Immature natural killer cell (primary cell): ENCODE results near the gene LRRC42. TPM values are rescaled to one million over a fixed set of nuclear protein-coding genes. Genes with fewer than 3 reads are reported as not detected.

Experiments
- DNase-seq, 3 donors: peaks; one replicate each; pipeline ENCODE4 v3.0.0; 2022; ENCODE audit warnings: mixed read lengths in 1 of 3
- H3K27ac Mint-ChIP-seq, 6 donors: one replicate each; pipeline ENCODE4 v1.8.0; 2020; ENCODE audit warnings: mixed read lengths in 6 of 6, mild to moderate bottlenecking in 5 of 6, inconsistent platforms in 4 of 6, moderate library complexity in 3 of 6
- H3K27me3 Mint-ChIP-seq, 3 donors: one replicate each; pipeline ENCODE4 v1.8.0; 2020 to 2021; ENCODE audit warnings: low read depth in 3 of 3, mild to moderate bottlenecking in 3 of 3, mixed read lengths in 3 of 3, moderate library complexity in 3 of 3, inconsistent platforms in 1 of 3
- H3K36me3 Mint-ChIP-seq, 3 donors: one replicate each; pipeline ENCODE4 v1.8.0; 2020; ENCODE audit warnings: mixed read lengths in 3 of 3, inconsistent platforms in 2 of 3, mild to moderate bottlenecking in 2 of 3
- H3K4me1 Mint-ChIP-seq, 2 donors: one replicate each; pipeline ENCODE4 v1.8.0; 2020; ENCODE audit warnings: inconsistent platforms in 2 of 2, mild to moderate bottlenecking in 2 of 2, mixed read lengths in 2 of 2, moderate library complexity in 1 of 2
- H3K4me3 Mint-ChIP-seq, 5 donors: one replicate each; pipeline ENCODE4 v1.8.0; 2020; ENCODE audit warnings: mild to moderate bottlenecking in 5 of 5, mixed read lengths in 5 of 5, inconsistent platforms in 3 of 5, moderate library complexity in 3 of 5
- H3K9me3 Mint-ChIP-seq, 6 donors: one replicate each; pipeline ENCODE4 v1.8.0; 2020; ENCODE audit warnings: mild to moderate bottlenecking in 6 of 6, mixed read lengths in 6 of 6, inconsistent platforms in 4 of 6, moderate library complexity in 3 of 6
- polyA plus RNA-seq, 3 donors: library from polyadenylated mRNA; unstranded; fragments of 300-500 nt; fragmentation: Illumina TruSeq; gene quantifications; one replicate each; pipeline ENCODE4 v1.2.3, GENCODE V29; 2021

LRRC42 gene
- polyA plus RNA-seq, 3 donors from 2014 or later = 7.5 to 10.1 (median 9.8) TPM

DNA sequence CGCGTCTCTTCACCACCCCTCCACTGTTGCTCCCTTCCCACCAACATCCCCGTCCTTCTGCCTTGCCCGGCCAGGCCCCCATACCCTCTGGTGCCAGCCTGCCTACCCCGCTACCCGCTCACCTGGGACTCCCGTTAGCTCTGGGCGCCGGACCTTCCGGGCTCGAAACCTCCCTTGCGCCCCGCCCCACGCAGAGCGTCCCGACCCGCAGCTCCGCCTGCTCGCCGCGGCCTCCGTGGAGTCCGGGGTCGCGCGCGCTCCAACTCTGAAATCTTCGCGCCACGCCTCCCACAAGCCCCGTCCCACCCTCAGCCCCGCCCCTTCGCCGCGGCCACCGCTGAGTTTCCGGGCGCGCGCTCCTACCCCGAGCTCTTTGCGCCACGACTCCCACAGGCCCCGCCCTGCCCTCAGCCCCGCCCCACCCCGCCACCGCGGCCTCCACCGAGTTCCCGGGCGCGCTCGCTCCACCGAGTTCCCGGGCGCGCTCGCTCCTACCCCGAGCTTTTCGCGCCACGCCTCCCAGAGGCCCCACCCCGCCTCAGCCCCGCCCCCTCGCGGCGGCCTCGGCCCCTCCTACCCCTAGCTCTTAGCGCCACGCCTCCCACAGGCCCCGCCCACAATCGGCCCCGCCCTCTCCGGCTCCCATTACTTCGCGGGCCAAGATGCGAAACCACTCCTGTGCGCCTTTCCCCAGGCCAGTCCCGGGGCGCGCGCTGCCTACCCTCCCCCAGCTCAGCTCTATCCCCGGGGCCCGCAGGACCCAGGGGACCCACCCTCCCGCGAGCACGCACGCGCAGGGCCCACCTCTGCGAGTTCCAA is 508 bp upstream of the LRRC42 start, which contains the start of gene IFT25:
Gene IFT25, minus strand, starts transcription at position 267 of the 819 bp plus-strand sequence. CDS start 5,617 bp downstream, outside the sequence.
- Mint-ChIP-seq H3K9me3 (no peaks in the 10 kb centered on the region), H3K4me1 (peaks cover 39 to 58% of the 10 kb centered on the region in 2 donors), H3K27ac (peak within 1 kb of the TSS; percentile 91 to 97 (median 95))

DNA sequence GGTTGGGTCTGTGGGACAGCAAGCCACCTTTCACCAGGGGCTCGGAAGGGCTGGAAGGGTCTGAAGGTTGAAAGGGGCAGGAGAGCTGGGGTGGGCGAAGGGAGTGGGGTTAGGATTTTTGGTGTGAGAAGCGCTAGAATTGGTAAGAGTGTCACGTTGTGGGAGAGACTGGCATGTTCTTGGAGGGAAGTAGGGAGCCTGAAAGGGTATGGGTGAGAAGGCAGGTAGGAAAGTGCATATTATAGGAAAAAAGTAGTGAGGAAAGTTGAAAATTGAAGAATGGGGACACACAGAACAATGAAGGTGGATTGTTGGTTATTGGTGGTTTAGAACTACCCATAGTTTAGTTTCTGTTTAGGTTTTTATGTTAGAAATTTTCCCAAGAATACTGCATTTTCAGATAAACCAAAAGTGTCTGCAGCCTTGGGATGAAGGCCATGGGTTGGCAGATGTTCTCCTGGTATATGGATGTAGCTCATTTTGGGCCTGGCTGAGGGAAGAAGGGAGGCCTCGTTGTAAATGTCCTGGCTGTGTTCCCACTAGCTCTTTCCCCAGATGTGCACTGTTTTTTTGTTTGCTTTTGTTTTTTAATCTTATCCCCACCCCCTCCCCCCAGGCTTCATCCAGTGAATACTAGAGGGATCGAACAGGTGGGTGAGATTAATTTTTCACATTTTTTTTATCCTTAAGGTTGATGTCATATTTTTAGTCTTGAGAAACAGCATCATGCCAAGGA is 1.2 kb downstream of the LRRC42 start:
- no peak for DNase-seq
- H3K27me3 Mint-ChIP-seq = peaks cover 5 to 18% (median 16%) of the 10 kb centered on the region in 3 donors
- H3K36me3 Mint-ChIP-seq = peaks cover 0 to under 1% (median 0%) of the 10 kb centered on the region in 3 donors
- H3K27ac Mint-ChIP-seq = peak overlapping the region; percentile 46 to 92 (median 80)
- peaks cover 39 to 52% of the 10 kb centered on the region in 2 donors for H3K4me1 Mint-ChIP-seq
- peak overlapping the region; percentile 75 to 88 (median 78) for H3K4me3 Mint-ChIP-seq
- no peaks in the 10 kb centered on the region for H3K9me3 Mint-ChIP-seq

More for the DNA sequence above, 508 bp upstream of the LRRC42 start, which contains the start of gene IFT25:
- Mint-ChIP-seq H3K27me3 (peaks cover 5 to 18% (median 16%) of the 10 kb centered on the region in 3 donors), H3K36me3 (no peaks in the 10 kb centered on the region), H3K4me3 (peak within 1 kb of the TSS; percentile 87 to 99 (median 94))
- peak; percentile 98 for DNase-seq

DNA sequence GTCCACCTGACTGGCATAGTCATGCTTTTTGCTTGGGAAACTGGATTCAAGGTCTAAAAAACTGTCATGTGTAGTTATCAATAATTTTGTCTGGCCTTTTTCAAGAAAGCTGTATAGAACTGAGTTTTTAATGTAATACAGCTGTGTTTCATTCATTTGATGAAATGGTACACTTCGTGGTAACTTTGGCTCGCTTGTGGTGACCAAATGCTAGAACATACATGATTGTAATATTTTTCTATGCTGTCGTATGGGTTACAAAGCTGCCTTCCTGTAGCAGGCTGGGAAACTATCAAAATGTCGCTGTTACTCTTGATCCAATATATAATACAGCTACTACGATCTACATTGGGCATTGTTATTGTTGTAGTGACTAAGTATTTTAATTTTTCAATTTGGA is 2.1 kb downstream of the LRRC42 start:
- Mint-ChIP-seq H3K4me1 (peaks cover 31 to 42% of the 10 kb centered on the region in 2 donors), H3K9me3 (no peaks in the 10 kb centered on the region), H3K4me3 (peak overlapping the region in 3 of 5 donors; percentile 26 to 88 (median 76)), H3K36me3 (peaks cover 3 to 8% (median 4%) of the 10 kb centered on the region in 3 donors), H3K27ac (peak overlapping the region in 2 of 6 donors; percentile 15 to 70), H3K27me3 (peaks cover 5 to 18% (median 16%) of the 10 kb centered on the region in 3 donors)
- no peak for DNase-seq

DNA sequence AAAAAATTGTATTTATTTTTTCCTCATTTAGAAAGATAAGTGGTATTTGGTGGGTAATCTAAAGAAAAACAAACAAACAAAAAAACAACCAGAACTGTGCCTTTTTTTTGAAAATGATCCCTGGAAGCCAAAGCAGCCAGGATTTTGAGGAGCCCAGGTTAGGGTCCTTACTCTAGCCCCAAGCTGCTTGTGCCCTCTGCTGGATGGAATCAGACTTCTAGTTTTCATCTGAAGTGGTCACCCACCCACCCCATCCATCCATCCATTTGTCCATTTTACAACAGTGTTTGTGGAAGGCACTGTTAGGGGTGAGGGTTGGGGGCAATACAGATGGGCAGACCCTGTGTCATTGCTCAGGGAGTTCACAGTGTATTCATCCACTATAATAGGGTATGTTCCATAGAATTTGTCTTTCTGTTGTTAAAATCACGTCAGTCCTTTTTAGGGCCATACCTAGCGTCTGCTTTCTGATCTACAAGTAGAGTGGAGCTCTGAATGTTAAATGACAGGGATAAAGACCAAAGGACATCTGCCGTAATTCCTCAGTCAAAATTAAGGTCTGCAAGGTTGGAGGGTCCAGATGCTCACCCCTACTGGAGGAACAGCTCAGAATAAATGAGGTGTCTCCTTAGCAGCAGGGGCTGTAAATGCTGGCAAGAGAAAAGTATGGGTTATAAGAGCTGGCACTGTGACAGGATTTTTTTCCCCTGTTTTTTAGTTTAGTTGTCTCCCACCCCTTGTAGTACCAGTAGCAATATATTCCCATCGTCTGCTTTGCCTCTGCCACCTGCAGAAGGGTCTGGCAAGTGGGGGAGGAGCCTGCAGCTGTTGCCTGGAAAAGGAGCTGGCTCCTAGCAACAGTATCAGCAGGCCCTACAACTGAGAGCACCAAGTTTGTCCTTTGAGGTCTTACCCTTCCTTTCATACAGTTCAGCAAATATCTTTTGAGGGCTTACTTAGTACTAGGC is 3.2 kb downstream of the LRRC42 start:
- peaks cover 5 to 18% (median 16%) of the 10 kb centered on the region in 3 donors for H3K27me3 Mint-ChIP-seq
- H3K9me3 Mint-ChIP-seq = no peaks in the 10 kb centered on the region
- peak in 2 of 3 donors; percentile 3 to 22 for DNase-seq
- H3K27ac Mint-ChIP-seq = no peak overlapping the region
- no peak overlapping the region for H3K4me3 Mint-ChIP-seq
- peaks cover 4 to 8% (median 7%) of the 10 kb centered on the region in 3 donors for H3K36me3 Mint-ChIP-seq
- H3K4me1 Mint-ChIP-seq = peaks cover 21 to 33% of the 10 kb centered on the region in 2 donors

DNA sequence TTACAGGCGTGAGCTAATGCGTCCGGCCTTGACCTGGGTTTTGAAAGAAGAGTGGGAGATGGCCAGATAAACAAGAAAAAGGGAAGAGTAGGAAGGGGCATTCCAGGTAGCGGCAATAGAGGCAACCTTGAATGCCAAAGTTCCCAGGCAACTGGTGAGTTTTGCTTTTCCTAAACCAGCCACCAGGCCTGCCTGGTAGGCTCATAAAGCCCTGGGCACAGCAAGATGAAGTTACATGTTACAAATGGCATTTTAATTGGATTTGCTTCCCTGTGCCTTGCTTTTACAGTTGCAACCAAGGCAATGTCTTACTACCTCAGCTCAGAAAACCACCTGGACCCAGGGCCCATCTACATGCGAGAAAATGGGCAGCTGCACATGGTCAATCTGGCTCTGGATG is 5.5 kb downstream of the LRRC42 start:
- no peak overlapping the region for H3K27ac Mint-ChIP-seq
- H3K4me3 Mint-ChIP-seq = no peak overlapping the region
- H3K36me3 Mint-ChIP-seq = peaks cover 4 to 8% (median 7%) of the 10 kb centered on the region in 3 donors
- H3K9me3 Mint-ChIP-seq = no peaks in the 10 kb centered on the region
- H3K27me3 Mint-ChIP-seq = peaks cover 0 to 5% (median 3%) of the 10 kb centered on the region in 3 donors
- peaks cover 9 to 20% of the 10 kb centered on the region in 2 donors for H3K4me1 Mint-ChIP-seq
- no peak for DNase-seq

DNA sequence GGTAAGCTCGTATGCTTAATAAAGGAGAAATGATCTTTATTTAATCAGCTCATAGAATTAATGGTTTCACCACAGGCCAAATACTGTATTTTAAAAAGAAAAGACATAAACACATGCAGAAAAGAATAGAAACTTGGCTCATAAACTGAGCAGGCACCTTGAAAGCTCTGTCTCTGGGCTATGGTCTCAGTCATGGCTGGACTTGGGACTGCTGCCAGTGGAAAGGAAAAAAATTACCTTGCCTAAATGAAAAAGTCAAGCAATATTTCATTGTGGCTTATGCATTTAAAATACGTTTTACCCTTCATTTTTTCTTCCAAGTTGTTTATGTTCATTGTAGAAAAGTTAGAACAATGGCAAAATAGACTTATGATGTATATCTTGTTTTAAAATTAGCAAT is 8.0 kb downstream of the LRRC42 start:
- no peaks in the 10 kb centered on the region for H3K9me3 Mint-ChIP-seq
- H3K4me1 Mint-ChIP-seq = no peaks in the 10 kb centered on the region
- H3K4me3 Mint-ChIP-seq = no peak overlapping the region
- DNase-seq = no peak
- H3K27me3 Mint-ChIP-seq = no peaks in the 10 kb centered on the region
- H3K36me3 Mint-ChIP-seq = peaks cover 4 to 8% (median 7%) of the 10 kb centered on the region in 3 donors
- no peak overlapping the region for H3K27ac Mint-ChIP-seq

DNA sequence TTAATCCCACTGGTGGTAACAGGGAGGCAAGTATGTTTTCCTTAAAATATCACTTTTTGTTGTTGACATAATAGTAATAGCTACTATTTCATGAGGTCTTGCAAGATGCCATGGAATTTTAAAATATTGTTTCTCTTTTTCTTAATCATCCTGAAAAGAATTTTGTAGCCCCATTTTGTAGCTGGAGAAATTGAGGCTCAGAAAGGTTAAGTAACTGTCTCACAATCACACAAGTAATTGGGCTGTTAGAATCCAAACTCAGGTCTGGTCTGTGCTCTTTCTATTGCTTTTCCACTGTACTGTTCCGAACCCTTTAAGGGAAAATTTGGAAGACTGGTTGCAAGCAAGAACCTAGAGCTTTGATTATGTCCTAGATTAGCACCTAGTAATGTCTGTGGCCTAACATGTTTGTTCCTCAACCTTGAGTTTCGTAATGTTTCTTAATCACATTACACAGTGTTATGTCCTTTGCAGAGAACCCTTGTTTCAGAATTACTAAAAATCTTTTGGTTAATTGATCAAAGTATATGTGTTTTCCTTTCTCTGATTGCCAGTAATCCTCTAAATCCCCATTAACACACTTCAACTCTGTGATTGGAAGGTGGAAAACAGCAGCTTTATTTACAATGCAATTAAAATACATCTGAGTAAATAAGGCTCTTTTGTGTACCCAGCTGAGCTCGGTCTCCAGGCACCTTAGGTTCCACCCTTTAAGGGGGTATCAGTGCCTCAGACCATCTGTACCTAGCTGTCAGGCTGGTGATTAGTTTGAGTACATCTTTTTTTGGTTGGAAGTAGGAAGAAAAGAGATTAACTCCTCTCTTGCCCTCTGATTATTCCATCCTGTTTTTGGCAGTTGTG is 10.4 kb downstream of the LRRC42 start:
- Mint-ChIP-seq H3K9me3 (no peaks in the 10 kb centered on the region), H3K4me3 (no peak overlapping the region), H3K27me3 (no peaks in the 10 kb centered on the region), H3K4me1 (no peaks in the 10 kb centered on the region), H3K36me3 (peaks cover 4 to 13% (median 8%) of the 10 kb centered on the region in 3 donors), H3K27ac (no peak overlapping the region)
- no peak for DNase-seq

DNA sequence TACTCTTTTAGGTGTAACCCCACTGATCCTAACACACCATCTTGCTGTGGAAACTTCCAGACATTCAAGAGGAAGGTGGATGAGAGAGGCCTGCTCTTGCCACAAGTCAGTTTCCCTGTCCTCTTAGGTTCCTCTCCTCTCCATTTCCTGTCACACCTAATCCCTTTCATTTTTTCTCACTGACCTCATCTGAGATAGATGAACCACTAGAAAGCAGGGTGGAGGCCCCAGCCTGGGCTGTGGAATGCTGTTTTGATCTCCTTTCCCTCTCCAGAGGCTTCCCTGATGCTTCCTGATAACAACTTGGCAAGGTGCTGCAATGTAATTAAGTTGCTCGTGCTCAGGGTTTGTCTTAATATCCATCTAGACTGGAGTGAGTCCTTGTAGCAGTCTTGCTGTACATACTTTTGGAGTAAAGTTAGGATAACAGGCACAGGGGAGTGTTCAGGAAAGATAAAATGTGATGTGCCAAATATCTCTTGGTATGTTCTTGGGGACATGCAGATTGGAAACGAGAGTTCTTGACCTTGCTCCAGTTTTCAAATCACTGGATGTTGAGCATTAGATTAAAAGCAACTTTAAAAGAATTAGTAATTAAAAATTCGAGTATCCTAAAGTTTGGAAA is 11.2 kb downstream of the LRRC42 start:
- H3K27me3 Mint-ChIP-seq = no peaks in the 10 kb centered on the region
- peaks cover 4 to 20% (median 15%) of the 10 kb centered on the region in 3 donors for H3K36me3 Mint-ChIP-seq
- peak overlapping the region in 1 of 6 donors; percentile 74 for H3K27ac Mint-ChIP-seq

DNA sequence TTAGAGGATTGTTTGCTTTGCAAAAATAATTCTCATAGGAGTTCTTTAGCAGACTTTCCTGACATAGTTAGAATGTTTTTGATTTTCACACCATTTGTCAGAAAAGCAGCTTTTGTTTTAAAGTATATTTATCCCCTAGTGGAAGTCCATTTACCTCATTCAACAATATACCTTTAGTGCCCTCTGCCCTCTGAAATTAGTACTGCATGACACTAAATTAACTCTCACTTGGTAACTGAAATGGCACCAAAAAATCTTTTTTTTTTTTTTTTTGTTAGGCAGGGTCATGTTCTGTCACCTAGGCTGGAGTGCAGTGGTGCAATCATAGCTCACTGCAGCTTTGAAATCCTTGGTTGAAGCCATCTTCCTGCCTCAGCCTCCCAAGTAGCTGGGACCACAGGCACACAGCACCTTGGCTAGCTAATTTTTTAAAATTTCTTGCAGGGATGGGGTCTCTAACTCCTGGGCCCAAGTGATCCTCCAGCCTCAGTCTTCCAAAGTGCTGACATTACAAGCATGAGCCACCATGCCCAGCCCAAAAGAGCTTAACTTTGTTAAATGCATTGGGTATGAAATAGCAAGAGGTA is 13.6 kb downstream of the LRRC42 start:
- Mint-ChIP-seq H3K4me3 (no peak overlapping the region), H3K9me3 (no peaks in the 10 kb centered on the region), H3K36me3 (peaks cover 11 to 26% (median 13%) of the 10 kb centered on the region in 3 donors), H3K27me3 (no peaks in the 10 kb centered on the region), H3K4me1 (no peaks in the 10 kb centered on the region), H3K27ac (no peak overlapping the region)
- DNase-seq = peak; percentile 30 to 53 (median 47)

More for the DNA sequence above, 11.2 kb downstream of the LRRC42 start:
- no peak for DNase-seq
- no peak overlapping the region for H3K4me3 Mint-ChIP-seq
- no peaks in the 10 kb centered on the region for H3K4me1 Mint-ChIP-seq
- no peaks in the 10 kb centered on the region for H3K9me3 Mint-ChIP-seq

DNA sequence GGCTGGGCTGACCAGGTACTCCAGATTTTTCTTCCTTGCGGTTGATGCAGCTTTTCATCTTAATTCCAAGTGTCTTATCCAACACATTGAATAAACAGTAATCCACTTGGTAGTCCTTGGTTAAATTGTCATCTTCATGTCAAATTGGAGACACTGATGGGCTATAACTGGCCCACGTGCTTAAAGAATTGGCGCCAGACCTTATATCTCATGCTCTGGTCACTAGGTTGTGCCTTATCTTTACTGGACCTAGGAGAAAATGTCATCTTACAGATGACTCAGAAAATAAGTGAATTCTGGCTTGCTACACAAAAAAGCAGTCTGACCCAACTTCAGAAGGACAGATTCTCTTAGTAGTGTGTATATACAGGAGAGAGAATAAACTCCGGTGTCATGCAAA is 16.2 kb downstream of the LRRC42 start:
- peaks cover 19 to 36% (median 24%) of the 10 kb centered on the region in 3 donors for H3K36me3 Mint-ChIP-seq
- H3K27ac Mint-ChIP-seq = no peak overlapping the region
- H3K4me1 Mint-ChIP-seq = no peaks in the 10 kb centered on the region
- no peaks in the 10 kb centered on the region for H3K27me3 Mint-ChIP-seq
- DNase-seq = no peak
- no peaks in the 10 kb centered on the region for H3K9me3 Mint-ChIP-seq
- no peak overlapping the region for H3K4me3 Mint-ChIP-seq

DNA sequence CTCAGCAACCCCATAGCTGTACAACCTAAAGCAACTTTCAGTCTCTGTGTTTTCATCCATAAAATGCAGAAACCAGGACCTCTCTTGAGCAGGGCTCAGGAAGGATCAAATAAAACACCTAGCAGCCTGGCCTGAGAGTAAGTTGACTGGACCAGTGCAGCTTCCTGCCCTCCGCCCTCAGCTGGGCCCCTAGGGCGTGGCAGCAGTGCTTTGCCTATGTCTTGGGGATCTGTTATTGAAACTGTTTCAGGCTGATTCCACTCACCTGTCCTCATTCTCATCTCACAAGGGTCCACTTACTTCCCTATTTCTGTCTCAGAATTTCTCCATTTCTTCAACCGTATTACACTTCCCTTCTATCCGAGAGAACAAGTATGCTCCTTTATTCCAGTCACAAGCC is 17.3 kb downstream of the LRRC42 start:
- H3K9me3 Mint-ChIP-seq = no peaks in the 10 kb centered on the region
- peaks cover 24 to 47% (median 25%) of the 10 kb centered on the region in 3 donors for H3K36me3 Mint-ChIP-seq
- H3K27ac Mint-ChIP-seq = no peak overlapping the region
- no peaks in the 10 kb centered on the region for H3K27me3 Mint-ChIP-seq
- DNase-seq = no peak
- H3K4me3 Mint-ChIP-seq = no peak overlapping the region
- H3K4me1 Mint-ChIP-seq = no peaks in the 10 kb centered on the region

DNA sequence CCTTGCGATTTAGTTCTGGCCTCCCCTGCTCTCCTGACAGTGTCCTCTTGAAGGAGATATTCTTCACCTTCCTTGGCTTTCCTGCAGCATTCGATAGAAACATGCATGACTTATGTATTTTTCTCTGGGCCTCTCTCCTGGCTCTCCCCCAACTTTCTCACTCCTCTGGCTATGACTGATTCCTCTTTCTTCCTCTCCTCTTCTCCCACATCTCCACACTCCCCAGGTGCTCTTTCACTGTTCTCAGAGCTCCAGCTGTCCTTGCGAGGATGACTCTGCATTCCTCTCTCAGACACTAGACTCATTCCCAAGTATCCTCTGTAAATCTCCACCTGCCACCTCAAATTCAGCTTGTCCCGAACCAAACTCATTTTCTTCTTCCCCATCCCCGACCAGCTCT is 18.0 kb downstream of the LRRC42 start:
- H3K27ac Mint-ChIP-seq = no peak overlapping the region
- no peak overlapping the region for H3K4me3 Mint-ChIP-seq
- H3K9me3 Mint-ChIP-seq = no peaks in the 10 kb centered on the region
- H3K27me3 Mint-ChIP-seq = no peaks in the 10 kb centered on the region
- H3K36me3 Mint-ChIP-seq = peaks cover 25 to 50% (median 25%) of the 10 kb centered on the region in 3 donors
- DNase-seq = no peak
- no peaks in the 10 kb centered on the region for H3K4me1 Mint-ChIP-seq
